SU-DHL-6 (cell line): Measurements from ENCODE around the gene FOS.

ENCODE experiments used
- EZH2phosphoT487 ChIP-seq: fragments of 200-600 bp; sonication (generic), shearing (Covaris generic); conservative IDR thresholded peaks from 2 replicates; pipeline ENCODE4 v1.6.1; 2018; ENCODE audit warnings: mild to moderate bottlenecking, antibody characterized with exemption, low read length, moderate library complexity, mixed read lengths
- TF ChIP-seq, protein P1 (sequence below): fragments of 200-600 bp; sonication (generic); IDR thresholded peaks from one replicate; pipeline ENCODE4 v1.5.1; 2017; ENCODE audit warnings: antibody characterized with exemption, mild to moderate bottlenecking, low read length, moderate library complexity; ENCODE audit not compliant: insufficient read depth, poor library complexity, severe bottlenecking

DNA sequence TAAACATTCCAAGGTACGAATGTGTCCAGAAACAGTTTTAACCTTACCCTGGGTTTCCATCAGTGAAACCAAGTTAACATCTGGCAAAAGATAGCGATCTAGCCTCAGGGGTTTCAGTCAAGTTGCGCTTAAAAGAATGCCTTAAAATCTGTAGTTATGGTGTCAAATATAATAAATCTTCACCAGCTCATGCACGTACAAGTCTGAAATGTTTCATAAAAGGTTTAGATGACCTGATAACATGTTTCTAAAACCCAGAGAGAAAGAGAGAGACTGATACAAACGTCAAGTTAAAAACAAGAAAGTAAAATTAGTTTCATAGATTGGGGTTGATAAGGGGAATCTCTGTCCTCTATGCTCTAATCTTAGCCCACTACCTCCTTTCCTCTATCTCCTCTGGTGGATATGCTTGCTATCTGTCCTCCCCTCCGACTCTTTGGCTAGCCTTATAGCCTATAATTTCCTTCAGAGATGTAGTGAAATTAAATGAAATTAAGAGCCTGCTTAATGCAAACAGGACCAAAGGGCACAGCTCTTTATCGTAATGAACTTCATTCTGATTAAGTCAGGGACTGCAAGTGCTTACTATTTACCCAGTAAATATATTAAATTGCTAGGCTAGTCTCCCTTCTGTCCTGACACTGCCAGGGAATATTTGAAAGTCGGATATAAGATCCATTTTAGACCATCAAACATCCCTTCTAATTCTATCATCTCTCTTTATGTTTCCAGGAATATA, 18.4 kb upstream of the FOS start:
- TF ChIP-seq, protein P1, sequence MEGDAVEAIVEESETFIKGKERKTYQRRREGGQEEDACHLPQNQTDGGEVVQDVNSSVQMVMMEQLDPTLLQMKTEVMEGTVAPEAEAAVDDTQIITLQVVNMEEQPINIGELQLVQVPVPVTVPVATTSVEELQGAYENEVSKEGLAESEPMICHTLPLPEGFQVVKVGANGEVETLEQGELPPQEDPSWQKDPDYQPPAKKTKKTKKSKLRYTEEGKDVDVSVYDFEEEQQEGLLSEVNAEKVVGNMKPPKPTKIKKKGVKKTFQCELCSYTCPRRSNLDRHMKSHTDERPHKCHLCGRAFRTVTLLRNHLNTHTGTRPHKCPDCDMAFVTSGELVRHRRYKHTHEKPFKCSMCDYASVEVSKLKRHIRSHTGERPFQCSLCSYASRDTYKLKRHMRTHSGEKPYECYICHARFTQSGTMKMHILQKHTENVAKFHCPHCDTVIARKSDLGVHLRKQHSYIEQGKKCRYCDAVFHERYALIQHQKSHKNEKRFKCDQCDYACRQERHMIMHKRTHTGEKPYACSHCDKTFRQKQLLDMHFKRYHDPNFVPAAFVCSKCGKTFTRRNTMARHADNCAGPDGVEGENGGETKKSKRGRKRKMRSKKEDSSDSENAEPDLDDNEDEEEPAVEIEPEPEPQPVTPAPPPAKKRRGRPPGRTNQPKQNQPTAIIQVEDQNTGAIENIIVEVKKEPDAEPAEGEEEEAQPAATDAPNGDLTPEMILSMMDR: no peak
- TF ChIP-seq EZH2phosphoT487: no peak
